ENCODE data around the gene PPP2R2D.

DNA sequence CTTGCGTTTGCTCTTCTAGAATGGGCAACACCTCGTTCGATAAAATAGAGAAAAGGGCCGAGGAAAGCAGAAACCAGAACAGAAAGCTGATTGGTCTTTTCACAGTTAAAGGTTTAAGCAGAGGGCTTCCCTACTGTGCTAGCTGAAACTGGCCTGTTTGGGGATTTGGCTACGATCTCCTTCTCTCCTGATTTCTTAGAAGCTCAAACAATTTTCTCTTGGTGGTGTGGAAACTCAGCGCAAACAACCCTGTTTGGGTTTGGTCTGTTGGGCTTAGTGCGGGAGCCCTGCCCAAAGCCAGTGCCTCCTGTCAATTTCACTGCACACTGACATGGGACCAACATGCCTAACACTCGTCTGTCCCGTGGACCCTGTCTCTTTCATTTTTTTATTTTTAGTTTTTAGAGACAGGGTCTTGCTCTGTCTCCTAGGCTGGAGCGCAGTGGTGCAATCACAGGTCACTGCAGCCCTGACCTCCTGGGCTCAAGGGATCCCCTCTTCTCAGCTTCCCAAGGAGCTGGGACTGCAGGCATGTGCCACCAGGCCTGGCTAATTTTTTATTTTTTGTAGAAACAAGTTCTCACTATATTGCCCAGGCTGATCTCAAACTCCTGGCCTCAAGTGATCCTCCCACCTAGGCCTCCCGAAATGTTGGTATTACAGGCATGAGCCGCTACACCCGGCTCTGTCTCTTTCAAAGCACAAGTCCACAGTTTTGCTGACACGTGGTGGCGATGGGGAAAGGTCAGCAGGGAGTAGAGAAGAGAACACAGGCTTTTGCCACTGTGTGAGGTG, 97.4 kb downstream of the PPP2R2D start:
- TF ChIP-seq, protein P1, sequence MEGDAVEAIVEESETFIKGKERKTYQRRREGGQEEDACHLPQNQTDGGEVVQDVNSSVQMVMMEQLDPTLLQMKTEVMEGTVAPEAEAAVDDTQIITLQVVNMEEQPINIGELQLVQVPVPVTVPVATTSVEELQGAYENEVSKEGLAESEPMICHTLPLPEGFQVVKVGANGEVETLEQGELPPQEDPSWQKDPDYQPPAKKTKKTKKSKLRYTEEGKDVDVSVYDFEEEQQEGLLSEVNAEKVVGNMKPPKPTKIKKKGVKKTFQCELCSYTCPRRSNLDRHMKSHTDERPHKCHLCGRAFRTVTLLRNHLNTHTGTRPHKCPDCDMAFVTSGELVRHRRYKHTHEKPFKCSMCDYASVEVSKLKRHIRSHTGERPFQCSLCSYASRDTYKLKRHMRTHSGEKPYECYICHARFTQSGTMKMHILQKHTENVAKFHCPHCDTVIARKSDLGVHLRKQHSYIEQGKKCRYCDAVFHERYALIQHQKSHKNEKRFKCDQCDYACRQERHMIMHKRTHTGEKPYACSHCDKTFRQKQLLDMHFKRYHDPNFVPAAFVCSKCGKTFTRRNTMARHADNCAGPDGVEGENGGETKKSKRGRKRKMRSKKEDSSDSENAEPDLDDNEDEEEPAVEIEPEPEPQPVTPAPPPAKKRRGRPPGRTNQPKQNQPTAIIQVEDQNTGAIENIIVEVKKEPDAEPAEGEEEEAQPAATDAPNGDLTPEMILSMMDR (IDR thresholded peaks at IDR 0.05), result no peak
- no peak for TF ChIP-seq POLR2AphosphoS5 (IDR thresholded peaks at IDR 0.05)
- no peak for TF ChIP-seq POLR2A (IDR thresholded peaks at IDR 0.05; ENCODE audit: low read depth)
